GM21526 (cell line): ENCODE data around the gene CALB2.

ENCODE experiments used
- ATAC-seq: cut with Tn5 transposase; IDR thresholded peaks from one replicate; pipeline ENCODE4 v1.9.1; 2021; ENCODE audit warnings: moderate library complexity; ENCODE audit not compliant: unreplicated experiment, low FRiP score

The CALB2 gene

DNA sequence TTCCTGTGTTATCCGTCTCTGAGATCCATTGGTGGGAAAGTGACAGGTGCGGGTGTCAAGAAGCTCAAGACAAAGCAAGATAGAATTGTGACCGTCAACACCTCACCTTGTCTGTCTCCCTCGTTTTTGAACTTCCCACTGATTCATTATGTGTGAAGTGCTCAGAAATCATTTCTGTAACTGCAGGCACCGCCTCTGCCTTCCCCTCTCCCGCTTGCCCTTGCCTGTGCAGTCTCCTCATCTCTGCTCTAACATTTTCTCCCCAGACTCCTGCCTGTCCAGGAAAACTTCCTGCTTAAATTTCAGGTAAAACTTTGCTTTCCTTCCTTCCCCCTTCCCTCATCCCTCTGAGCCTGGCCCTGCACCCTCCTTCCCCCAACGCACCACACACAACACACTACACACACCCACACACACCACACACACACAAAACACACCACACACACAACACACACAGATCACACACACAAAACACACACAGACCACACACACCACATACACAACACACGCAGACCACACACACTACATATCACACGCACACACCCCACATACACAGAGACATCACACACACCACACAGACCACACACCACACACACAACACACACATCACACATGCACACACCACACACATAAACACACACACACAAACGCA, 25.7 kb downstream of the CALB2 start:
- ATAC-seq: no peak

DNA sequence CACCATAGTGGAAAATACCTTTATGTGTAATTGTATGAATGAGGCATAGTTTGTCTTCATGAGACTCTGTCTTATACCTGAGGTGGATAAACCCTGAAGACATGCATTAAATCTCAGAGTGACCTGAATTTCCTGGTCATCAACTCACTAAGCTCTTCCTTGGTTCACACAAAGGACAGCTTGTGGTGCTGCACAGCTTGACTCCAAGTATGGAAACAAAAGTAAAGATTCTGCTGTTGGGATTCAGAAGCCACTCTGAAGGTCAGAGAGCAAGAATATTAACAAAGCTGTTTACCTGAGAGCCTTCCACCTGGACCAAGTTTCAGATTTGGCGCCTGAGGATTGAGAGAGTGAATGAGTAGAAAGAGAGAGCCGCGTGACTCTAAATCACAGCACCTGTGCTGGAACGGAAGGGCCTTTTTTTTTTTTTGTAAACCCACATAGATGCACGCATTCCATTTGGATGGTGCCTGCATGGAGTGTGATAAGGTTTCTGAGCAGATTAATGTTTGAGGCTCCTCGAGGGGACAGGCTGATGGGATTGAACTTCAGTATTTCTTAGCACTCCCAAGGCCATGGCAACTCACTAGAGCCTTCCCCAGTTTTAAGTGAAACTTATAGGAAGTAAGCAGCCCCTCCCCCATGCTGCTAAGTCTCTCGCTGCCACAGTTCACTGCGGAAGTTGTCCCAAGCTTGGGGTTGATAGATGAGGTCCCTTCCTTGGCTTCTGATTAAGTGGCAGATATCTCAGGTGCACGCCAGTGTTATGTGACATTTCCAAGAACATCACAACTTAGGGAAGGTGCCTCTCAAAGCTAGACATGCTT, 28.7 kb downstream of the CALB2 start:
- ATAC-seq: no peak

DNA sequence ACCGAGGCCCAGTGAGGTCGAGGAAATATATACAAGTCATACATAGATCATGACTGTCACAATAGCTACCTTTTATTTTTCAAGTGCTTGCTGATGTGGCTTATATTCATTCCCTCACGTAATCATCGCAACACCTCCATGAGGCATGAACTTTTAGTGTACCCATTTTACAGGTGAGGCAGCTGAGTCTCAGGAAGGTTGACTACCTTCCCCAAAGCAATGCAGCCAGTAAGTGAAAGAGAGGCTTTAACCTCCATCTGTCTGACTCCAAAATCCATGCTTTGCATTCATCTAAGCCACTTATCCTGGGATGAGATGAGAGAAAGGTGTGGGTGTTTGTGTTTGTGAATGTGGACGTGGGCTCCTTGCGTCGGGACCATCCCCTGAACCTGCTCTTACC, 30.8 kb downstream of the CALB2 start:
- no peak for ATAC-seq

DNA sequence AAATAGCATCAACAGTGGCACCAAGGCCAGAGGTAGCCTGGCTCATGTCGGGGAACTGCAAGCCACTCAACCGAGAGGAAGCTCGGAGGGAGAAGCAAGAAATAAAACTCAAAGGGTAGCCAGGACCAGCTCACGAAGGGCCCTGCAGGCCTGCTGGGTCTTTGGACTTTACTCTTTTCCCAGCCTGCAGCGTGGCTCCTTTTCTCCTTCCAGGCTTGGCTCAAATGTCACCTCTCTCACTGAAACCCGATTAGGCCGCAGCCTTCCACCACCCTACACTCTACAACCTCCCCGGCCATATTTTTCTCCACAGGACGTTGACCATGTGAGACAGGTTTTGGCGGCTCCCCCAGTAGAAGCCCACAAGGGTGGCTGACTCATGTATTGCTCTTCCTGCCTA, 38.1 kb downstream of the CALB2 start:
- no peak for ATAC-seq

- ATAC-seq: no peak
These were observed 41.5 kb downstream of the CALB2 start for GRCh38 chr16:71399801-71400563.

- ATAC-seq: no peak
These were observed 43.5 kb downstream of the CALB2 start for GRCh38 chr16:71402007-71402406.

DNA sequence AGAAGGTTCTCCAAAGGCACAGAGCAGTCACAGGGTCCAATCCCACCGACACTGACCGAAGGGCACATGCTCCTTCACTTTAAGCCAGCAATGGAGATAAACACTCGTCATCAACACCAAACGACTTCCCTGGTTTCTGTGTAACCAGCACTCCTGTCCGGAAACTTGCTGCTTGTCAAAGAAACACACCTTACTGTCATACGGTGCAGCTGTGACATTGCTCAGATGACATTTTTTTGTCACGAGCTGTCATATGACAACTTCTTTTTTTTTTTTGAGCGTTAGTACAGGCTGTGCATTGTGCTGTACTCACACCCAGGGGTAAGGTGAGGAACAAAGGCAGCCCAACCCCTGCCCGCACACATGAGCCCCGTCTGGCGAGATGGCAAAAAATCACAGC, 44.2 kb downstream of the CALB2 start:
- no peak for ATAC-seq

DNA sequence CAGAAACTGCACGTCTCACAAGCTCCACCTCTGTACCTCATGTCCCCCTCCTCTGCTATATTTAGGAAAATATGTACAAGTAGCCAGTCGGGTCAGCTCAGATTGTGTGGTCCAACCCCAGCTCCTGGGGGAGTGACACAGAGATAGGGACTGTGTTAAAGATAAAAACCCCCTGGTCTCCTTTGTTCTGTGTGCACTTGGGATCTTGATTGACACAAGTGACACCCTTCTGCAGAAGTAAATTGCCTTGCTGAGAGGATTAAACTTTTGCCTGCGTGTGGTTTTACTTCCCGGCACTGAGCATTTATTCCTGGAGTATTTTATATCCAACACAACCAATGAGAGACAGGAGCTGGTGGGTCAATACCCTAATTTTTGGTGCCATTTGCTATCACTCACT, 45.8 kb downstream of the CALB2 start:
- ATAC-seq: no peak

DNA sequence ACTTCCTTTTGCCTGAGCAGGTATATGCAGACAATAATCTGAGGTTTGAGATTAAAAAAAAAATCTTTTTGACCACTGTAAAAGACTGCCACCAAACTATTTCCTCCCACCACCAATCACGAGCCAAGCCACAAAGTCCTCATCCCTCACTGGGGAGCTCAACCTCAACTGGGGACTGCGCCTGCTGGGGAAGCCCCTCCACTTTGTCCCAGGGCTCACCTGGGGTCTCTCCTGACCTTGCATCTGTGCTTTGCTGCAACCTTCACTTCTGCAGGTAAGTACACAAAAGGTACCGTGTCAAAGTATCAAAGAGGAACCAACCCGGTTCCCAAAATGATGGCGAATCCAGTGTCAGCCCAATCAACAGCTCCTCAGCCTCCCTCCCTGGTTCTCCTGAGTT, 47.8 kb downstream of the CALB2 start:
- no peak for ATAC-seq

- no peak for ATAC-seq
These were observed 48.2 kb downstream of the CALB2 start for GRCh38 chr16:71406724-71407123.

GRCh38 chr16:71407731-71408130, 49.2 kb downstream of the CALB2 start:
- no peak for ATAC-seq

DNA sequence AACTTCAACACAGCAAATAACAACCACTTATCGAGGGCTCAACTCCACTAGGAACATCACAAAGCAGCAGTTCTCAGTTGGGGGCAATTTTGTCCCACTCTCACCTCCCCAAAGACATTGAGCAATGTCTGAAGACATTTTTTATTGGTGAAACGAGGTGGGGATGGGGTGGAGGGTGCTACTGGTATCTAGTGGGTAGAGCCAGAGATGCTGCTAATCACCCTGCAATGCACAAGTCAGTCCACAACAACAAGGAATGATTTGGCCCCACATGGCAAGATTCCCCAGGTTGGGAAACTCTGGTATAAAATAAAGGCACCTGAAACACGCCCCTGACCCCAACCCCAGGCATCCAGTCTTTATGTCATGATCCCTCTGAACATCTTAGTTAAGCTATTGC, 50.0 kb downstream of the CALB2 start:
- no peak for ATAC-seq

- no peak for ATAC-seq
These were observed 50.7 kb downstream of the CALB2 start for GRCh38 chr16:71409011-71409775.

GRCh38 chr16:71410146-71410545, 51.6 kb downstream of the CALB2 start:
- no peak for ATAC-seq

DNA sequence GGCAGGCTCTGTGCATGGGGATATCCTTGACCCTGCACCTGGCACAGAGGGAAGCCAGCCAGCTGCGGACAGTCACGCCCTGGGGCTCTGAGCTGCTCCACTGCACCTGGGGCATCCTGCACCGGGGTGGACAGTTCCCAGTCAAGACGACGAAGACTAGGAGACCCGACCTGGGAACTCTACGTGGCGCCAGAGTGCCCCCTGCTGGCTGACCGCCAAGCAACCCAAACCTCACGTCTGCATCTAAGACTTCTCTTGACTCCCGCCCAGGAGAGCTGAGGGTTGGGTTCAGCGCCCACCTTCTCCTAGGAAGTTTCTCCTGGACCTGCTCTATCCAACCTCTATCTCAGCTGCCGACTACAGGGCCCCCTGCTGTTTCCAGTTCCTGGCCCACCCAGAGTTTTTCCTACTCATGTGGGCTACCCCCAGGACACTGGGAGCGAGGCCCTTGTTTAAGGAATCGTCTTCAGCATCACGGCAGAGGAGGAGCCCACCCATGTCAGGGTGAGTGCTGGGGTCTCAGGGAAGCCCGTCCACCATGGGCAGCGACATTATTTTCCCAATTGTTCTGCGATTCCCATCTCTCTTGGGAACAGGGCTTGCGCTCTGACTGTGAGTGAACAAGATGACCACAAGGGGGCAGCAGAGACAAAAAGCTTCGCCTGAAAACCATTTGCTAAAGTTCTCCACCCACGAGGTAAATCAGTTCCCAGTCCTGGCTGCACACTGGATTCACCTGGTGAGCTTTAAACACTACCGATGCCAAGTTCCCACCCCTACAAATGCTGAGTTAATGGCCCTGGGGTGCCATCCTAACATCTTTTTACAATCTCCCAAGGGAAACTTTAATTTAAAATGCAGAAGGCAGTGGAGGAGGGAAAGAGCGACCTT, 54.0 kb downstream of the CALB2 start:
- ATAC-seq: no peak

GRCh38 chr16:71413341-71413740, 54.8 kb downstream of the CALB2 start:
- ATAC-seq: no peak

GRCh38 chr16:71414038-71414437, 55.5 kb downstream of the CALB2 start:
- no peak for ATAC-seq

DNA sequence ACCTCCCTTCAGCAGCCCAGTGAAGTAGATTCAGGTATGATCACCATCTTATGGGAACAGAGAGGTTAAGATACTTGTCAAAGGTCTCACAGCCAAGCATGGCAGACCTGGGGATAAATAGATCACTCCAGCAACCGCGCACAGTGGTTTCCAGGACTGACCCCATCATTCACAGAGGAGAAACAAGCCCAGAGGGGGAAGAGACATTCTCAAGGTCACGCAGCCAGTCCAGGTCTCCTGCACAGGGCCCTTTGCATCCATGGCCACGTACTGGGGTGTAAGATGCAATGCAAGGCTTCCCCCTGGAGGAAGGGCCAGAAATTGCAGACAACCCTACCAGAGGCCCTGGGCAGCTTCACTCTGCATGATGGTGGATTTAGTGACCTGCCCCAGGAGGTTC, 63.4 kb downstream of the CALB2 start:
- ATAC-seq: no peak

DNA sequence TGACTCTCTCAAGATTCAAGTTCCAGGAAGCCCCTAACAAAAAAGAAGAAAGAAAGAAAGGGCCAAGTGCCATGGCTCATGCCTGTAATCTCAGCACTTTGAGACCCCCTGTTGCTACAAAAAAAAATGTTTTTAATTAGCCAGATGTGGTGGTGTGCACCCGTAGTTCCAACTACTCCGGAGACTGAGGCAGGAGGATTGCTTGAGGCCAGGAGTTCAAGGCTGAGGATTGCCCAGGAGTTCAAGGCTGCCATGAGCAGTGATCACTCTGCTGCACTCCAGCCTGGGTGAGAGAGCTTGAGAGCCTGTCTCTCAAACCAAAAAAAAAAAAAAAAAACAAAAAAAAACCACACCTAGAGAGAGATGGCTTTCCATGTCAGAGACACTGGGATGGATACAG, 64.5 kb downstream of the CALB2 start:
- no peak for ATAC-seq

- no peak for ATAC-seq
These were observed 65.3 kb downstream of the CALB2 start for GRCh38 chr16:71423865-71424264.
